ENCODE data around the gene HHLA2.

Gene HHLA2

DNA sequence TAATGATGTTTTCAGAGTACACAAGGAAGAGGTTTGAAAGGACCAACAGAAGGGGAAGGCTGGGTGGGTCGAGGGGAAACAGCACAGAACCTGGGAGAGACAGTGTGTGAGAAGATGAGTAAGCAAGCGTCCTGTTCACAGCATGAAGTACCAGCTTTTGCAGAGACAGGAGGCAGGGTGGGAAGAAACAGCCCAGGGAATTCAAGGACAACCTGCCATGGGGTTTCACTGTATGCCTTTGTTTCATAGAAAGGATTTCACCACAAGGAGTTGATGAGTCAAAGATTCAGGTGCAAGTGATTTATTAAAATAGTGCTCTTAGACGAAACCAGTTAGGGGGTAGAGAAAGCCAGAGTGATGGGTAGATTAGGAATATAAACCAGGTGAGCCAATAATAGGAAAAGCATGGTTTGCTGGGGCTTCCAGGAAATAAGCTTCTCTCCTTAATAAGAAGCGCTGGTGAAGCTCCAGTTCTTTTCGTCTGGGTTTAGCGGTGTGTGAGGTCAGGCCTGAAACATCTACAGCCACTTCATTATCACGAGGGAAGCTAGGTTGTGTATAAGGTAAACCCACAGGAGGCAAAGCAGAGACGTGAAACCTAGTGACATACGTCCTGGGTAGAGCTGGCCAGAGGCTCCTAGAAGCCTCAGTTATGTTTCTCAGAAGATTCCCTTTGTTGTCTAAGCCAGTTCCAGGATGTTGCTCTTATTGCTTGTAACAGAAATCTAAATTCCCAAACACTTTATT lies 3.9 kb downstream of the HHLA2 start:
- no peak for DNase-seq (ENCODE audit: low read depth in 2 of 2)

DNA sequence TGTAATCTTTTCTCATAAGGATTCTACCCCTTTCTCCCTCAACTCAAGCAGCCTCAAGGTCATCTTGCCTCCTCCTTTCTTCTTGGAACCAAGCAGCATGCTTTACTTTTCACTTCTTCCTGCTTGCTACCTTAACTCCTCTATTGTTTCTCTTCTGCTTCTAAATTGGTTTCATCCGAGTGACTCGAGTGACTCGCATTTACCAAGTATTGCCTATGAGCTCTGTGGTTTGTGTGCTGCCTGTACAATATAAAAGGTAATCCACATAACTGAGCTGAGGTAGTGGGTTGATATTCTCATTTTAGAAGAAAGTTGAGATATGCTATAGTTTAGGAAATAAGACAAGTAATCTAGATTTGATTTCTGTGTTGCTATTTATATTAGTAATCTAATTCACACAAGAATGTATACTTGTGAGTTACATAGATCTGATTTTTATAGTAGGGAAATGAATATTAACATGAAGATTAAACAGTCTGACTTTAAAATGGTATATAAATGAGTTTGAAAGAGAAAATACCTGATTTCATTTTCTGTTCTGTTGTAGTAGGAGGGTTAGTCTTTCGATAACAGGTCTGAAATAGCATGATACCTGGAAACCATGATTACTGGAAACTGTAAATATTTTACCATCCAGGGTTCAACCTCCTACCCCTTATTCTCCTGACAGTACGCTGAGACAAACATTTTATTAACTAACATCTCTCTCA lies 5.5 kb downstream of the HHLA2 start:
- DNase-seq (ENCODE audit: low read depth in 2 of 2): no peak

DNA sequence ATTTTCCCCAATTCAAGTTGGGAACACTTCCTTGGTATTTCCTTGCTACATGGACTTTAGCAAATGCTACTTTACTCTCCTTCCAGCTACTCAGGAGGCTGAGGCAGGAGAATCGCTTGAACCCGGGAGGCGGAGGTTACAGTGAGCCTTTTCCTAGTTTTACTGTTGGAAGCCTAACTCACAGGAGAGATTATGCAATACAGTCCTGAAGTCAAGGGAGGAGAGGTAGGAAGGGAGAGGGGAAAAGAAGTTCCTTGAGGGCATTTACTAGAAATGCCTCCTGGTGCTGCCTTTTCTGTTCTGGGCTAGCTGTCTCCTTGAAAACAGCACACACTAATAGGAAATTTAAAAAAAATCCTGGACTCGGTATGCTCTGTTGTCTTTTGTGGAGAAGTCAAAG lies 6.2 kb downstream of the HHLA2 start:
- no peak for DNase-seq (ENCODE audit: low read depth in 2 of 2)

DNA sequence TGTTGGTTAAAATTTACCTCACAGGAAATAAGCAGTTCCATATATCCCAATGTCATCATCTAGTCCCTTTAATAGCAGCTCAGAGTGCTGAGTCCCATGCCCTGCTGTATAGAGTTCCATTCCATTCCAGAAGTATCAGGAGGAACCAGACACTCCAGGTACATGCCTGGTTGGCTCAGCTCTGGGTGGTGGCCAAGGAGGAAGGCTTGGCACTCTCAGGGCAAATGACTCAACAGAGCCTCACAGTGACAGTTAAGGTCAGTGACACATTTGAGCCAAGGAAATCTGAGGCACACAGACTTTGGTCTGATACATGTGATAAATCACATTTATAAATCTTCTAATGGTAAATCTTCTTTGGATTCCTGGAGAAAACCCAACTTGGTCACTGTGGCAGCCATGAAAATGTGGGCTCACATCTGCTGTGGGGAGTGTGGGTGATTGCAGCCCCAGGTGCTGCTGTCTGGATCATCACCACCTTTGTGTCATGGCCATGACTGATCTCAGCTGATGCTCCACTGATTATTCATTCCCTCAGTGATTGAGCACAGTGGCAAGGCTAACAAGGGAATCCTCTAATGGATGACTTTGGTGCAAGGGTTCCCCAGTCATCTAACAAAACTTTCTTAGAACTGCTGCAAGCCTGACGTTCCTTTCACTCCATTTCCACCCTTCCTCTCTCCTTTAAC lies 9.3 kb downstream of the HHLA2 start:
- no peak for DNase-seq (ENCODE audit: low read depth in 2 of 2)

DNA sequence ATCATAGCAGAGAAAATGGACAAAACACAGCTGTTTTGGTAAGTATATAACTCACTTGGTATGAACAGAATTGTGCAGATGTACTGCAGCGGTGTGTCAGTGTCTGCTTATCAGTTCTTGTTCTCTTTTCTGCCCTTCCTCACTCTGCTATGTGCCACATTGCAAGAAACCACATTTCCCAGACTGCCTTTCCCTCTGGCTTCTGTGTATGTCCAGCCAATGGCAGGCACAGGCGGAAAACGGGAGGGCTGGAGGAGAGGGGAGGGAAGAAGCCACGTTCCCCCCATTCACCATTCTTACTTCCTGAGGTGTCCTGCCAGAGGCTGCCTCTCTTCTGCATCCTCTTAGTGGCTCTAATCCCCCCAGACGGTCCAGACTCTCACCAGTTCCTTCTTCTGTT lies 15.4 kb downstream of the HHLA2 start:
- DNase-seq (ENCODE audit: low read depth in 2 of 2): no peak

DNA sequence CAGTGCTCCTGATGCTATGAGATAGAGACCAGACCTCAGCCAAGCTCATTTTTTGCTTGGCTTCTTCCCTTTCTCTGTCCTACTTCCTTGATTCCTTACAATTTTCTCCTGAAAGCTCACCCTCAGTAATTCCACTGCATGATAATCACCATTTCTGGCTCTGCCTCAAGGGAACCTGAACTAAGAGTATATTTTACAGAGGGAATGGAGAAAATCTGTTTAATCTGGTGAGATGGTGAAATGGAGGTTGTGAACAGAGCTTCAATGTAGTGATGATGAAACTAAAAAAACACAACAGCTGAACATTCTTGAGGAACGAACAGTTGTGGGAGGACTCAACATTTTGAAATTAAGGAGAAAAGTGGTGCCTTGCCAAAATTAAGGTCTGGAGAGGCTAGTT lies 16.3 kb downstream of the HHLA2 start:
- DNase-seq (ENCODE audit: low read depth in 2 of 2): no peak

DNA sequence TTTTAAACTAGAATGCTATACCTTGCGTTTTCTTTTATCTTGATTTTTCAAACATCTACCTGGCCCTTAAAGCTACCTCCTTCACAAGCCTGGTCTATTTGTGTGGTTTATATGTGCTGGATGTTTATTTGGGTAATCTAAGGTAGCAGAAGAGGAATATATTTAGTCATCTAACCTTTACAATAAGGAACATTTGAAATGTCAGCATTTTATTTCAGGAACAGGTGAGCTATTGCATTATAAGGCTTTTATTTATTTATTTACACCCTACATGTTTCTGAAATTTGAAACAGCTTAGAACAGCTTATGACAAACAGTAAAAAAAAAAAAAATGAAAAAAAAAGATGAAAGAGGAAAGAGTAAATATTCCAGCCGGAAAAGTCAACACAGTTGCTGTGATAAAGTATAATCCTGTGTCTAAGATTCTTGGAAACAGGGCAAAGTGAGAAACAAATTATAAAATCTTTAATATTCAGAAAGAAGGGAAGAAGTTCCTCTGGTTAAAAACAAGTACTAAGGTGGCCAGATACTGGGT lies 19.5 kb downstream of the HHLA2 start:
- DNase-seq (ENCODE audit: low read depth in 2 of 2): no peak

DNA sequence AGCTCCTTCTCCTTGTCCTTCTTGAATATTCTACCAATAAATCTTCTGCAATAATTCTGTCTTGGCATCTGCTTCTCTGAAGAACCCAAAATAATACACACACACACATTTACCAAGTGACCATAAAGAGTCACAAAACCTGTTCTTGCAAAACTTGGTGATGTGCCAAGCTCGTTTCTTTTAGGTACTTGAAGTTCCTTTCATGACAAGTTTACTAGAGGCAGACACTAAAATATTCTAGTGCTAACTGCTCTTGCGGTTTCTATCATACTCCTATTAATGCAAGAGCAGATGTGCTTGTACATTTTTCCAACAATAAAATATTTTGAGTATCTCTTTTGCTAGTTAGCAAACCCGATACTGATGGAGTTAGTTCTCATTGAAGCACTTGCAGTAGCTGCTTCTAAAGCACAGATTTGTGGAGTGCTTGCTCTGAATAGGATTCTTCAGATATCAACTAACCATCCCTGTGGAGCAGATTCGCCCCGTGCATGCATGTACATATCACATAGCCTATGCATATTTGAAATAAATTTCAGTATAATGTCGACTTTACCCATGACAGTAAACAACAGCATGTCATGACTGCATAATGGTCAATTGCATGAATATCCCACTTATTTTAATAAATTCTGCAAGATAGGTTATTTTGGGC lies 23.2 kb downstream of the HHLA2 start:
- no peak for DNase-seq (ENCODE audit: low read depth in 2 of 2)

DNA sequence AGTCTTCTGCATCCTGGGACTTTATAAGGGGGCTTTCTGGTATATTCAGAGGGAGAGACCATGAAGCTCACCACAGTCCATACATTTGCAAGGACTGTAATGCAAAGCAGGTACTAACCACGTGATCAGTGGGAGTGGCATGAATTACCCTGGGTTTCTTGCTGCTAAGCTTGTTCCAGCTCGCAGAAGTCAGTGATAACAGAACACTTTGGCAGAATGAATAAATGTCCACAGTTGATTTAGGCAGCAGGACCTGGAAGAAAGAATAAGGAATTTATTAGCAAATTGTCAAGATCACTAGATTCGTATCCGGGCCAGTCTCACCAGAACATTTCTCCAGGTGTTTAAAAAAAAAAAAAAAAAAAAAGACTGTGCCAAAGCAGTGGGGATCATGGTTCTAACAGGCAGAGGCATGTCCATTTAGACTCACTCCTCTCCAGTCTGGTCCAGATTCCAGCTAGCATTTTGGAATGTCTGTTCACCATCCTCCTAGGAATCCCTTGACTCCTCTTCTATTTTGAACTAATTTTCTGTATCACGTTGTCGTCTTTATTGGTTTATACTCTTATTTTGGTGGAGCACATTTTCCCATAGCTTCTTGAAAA lies 24.5 kb downstream of the HHLA2 start:
- DNase-seq (ENCODE audit: low read depth in 2 of 2): no peak

DNA sequence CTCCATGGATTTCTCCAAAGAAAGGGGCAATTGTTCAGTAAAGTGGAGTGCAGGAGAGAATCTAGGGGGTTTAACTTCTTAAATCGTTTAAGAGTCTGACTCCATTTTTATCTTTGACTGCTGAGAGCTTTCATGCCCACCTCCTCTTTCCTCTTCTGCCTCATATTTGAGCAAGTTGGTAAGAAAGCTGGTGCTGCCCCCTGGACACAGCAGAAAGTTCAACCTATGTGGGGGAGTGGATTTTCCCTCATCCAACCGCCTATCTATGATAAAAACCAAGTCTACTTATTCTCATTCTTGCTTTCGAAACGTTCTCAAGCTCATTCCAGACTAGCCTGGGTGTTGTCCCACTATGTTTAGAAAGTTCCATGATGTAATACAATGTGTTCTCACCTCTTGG lies 26.0 kb downstream of the HHLA2 start:
- DNase-seq (ENCODE audit: low read depth in 2 of 2): no peak

DNA sequence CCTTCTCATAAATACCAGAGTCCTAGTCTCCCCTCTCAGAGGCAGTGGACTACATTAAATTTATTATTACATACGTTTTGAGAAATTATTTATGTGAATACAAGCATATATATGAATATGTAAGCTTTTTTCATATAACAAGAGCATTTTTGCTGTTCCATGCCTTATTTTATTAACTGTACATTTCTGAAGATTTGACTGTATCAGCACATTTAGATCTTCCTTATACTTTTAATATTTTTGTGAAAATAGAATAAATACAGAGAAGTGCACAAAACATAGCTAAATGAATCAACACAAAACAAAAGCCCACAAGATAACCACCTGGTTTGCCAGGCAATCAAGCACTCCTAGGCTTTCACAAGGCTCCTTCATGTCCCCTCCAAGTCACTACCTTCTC lies 27.8 kb downstream of the HHLA2 start:
- no peak for DNase-seq (ENCODE audit: low read depth in 2 of 2)

DNA sequence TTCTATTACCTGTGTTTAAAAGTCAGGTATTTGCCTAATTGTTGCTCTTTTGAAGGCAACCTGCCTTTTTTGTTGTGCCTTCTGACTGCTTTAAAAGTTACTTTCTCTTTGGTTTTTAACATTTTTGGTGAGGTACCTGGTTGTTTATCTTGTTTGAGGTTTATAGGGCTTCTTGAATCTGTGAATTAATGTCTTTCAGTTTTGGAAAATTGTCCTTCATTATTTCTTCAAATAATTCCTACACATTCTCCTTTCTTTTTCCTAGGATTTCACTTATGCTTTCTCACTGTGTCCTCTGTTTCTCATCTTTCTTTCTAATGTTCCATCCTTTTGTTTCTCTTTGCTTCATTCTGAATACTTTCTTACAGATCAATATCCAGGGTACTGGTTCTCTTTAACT lies 30.8 kb downstream of the HHLA2 start:
- no peak for DNase-seq (ENCODE audit: low read depth in 2 of 2)

DNA sequence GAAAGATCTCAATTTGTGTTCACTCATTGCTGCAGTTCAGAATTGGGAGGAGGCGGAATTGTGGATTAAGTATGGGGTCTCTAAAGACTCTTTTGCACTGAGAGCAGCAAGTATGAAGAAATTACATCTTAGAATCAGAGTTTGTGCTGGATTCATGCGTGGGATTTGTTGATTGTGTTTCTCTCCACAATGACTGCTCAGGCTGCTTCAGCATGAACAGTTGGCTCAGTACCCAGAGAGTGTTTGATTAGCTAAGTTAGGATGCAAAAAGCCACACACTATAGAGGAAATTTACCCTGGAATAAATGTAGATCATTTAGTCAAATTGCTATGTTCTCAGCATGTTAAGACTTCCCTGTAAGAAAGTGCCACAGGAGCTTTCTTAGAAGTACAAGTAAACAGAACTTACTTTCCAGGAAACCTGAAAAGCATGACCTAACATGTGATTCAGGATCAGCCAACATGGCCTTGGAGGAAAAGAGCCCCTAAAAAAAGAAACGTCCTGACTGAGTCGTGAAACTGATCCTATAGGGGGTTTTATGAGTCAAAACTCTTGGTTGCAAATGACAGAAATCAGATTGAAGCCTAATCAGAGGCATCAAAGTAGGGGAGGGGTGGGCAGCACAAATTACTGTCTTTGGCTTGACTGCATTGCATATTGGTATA lies 32.6 kb downstream of the HHLA2 start:
- DNase-seq (ENCODE audit: low read depth in 2 of 2): no peak

DNA sequence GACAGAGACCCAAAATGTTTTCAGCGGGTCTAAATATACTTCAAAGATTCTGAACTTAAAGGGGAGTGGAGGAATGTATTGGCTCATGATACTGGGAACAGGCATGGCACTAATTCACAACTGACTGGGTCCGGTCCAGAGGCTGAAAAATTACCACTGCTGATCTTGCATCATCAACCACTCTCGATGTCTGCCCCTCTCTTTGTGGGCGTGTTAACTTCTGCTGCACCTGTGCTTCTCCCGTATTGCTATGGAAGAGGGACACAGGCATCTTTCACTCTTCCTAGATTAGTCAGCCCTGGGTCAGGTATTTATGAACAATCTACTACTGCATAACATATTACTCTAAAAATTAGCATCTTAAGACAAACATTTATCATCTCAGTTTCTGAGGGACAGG lies 33.2 kb downstream of the HHLA2 start:
- no peak for DNase-seq (ENCODE audit: low read depth in 2 of 2)

DNA sequence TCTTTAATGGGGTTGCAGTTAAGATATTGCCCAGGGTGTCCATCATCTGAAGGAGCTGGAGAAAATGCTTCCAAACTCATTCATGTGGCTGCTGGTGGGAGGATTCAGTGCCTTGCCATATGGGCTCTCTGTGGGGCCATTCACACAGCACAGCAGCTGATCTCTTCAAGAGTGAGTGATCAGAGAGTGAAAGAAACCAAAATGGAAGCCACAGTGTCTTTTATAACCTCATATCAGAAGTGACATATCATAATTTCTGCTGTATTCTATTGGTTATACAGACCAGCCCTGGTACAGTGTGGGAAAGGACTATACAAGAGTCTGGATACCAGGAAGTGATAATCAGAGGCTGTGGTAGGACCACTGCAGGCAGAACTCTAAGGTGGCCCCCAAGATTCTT lies 33.6 kb downstream of the HHLA2 start:
- DNase-seq (ENCODE audit: low read depth in 2 of 2): no peak

DNA sequence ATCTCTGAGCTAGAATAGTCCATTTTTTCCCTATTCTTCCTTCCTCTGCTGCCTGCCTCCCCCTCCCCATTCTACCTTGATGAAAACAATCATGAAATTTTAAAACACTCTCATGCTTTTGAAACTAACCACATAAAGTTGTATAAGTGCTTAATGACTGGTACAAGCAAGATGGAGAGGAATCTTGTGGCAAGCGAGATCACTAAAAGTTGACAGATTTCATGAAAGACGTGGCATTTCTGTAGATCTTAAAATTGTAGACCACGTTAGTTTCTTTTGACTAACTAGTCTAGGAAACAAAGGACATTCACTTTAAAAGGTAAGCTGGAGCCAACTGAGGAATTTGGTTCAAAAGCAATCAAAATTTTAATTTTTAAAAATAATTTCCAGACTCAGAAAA lies 35.4 kb downstream of the HHLA2 start:
- DNase-seq (ENCODE audit: low read depth in 2 of 2): no peak

DNA sequence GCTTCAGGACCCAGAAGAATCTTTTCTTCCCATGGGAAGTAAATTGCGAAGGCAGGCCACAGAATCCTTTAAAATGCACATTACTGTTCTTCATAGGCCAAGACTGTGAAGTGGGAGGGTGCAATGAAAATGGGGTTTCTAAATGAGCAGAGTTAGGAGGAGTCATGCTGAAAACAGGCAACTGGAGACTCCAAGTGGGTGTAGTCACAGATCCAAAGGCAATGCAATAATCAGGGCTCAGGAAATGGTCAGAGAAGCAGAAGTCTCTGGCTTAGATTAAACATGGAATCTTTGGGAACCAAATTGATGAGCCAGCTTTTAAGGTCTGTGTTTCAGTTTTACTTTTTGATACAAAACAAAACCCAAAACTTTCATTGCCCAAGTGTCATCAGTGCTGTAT lies 37.6 kb downstream of the HHLA2 start:
- DNase-seq (ENCODE audit: low read depth in 2 of 2): no peak

DNA sequence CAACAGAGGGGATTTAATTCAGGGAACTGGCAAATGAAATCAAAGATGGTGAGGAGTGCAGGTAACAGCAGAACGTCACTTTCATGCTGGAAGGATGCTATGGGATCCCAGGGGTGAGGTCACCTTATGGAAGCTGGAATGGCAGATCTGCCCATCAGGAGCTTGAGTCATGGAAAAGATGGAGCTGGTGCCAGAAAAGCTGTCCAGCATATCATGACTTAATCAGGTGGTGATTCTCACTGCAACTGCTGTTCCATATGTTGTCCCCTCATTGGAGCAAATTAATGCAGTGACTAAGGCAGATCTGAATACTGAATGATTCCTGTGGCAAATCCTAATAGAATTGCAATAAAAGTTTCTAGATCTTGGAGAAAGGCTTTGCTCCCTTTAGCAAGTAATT lies 38.4 kb downstream of the HHLA2 start:
- no peak for DNase-seq (ENCODE audit: low read depth in 2 of 2)

DNA sequence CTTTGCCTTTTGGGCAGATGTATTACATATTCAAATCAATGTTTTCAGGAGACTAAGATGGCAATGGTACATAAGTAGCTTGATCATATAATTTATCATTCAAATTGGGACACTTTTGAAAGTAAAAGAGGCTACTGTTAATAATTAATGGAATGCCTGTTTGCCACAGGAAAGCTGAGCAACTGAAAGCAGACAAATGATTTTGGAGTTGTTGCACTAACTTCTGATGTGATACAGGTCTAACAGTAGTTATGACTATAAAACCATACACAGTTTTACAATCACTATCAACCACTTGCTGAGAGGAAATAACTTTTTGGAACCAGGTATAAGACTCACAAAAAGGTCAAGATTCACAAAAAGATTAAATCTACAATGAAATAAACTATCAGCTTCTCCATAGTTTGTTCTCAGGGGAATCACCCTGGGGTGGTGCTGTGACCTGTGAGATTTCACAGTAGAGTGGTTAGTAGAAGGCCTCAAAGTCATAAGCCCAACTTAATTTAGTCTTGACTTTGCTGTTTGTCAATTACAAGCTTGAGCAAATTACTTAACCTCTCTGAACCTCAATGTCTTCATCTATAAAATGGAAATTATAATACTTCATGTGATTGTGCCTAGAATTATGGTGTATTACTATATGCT lies 42.7 kb downstream of the HHLA2 start:
- no peak for DNase-seq (ENCODE audit: low read depth in 2 of 2)

DNA sequence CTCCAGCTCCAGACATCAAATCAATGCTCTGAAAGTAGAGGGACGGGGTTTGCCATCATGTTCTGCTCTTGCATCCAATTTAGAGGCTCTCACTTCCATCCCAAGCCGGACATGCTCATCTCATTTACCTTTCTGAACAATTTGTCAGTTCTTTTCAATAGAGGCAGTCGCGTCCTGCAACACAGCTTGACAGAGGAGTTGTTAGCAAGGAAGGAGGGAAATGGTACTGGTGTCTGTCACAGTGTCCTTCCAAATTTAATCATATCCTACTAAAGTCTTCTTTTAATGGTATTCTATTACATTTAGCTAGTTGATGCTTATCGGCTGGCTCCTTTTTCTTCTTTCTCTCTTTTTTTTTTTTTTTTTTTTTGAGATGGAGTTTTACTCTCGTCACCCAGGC lies 45.6 kb downstream of the HHLA2 start:
- no peak for DNase-seq (ENCODE audit: low read depth in 2 of 2)
